D341Med (cell line): Measurements from ENCODE around the gene PIAS2.
"Not testable (repeated sequence)": the region's sequence is repeated elsewhere in the genome, so short reads cannot be mapped to it uniquely, and the experiment has no call there.

ENCODE experiments used
- DNase-seq: peaks from one replicate; pipeline ENCODE4 v3.0.0; 2012; ENCODE audit warnings: low spot score

PIAS2 gene

GRCh38 chr18:46832422-46832821, 84.9 kb downstream of the PIAS2 start:
- not testable (repeated sequence) for DNase-seq

GRCh38 chr18:46831434-46831833, 85.9 kb downstream of the PIAS2 start:
- DNase-seq: no peak

DNA sequence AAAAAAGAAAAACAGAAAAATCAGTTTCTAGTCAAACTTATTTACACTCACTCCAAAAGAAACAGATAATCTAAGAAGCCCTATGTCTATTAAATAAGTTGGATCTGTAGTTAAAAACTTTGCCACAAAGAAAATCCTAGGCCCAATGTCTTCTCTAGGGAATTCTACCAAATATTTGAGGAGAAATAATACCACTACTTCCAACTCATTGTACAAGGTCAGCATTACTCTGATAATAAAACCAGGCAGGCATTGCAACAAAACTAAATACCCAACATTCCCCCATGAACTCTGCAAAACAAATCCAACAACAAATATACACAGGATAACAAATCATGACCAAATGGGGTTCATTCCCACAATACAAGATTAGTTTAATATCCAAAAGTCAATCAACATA, 86.7 kb downstream of the PIAS2 start:
- DNase-seq: no peak

GRCh38 chr18:46829947-46830346, 87.4 kb downstream of the PIAS2 start:
- no peak for DNase-seq

DNA sequence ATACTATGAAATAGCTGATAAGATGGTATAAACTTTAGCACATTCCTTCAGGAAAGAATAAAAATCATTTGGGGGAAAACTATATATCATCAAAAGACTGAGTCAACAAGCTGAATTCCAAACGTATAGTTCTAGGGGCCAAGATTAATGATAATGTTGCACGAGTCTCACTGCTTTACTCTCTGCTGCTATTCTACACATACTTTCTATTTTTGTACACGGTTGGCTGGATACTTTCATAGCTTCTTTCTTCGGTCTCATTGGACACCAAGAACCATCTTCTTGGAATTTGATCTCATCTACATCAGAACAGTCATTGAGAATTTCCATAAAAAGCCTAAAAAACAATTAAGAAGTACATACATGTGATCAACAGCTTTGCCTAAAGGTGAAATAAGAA, 87.8 kb downstream of the PIAS2 start:
- DNase-seq: no peak

DNA sequence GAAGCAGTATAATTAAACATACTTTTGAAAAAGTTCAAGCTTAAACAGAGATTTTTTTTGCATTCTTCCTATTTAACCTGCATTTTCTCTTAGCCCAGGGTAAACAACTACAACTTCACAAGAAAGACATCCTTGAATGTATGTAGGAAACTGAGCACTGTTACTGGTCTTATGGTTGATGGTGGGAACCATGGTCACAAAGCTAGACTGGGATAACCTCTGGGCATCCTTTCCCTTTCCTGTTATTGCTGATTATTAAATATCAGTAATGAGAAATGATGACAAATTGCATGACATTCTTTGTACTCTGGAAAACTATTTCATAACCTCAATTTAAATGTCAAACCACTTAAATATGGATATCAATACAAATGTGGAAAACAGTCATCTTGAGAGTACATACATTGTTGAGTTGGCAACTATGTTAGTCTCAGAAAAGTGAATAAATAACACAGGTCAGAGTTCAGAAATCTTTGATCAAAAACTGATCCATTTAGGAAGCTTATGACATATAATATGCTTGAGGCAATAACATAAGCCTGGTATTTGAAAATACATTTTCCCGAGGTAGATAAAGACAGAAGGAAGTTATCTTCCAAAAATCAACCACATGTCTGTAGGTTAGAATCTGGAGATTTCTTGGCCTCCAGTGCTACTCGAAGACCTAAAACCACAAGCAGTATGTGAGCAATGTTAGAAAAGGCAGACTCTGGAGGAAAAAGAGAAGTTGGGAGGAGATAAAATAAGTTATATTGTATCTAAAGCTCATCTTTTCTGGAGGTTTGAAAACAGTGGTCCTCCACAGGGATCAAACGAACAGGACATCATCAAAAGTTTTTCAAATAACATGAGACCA, 95.2 kb downstream of the PIAS2 start:
- DNase-seq: no peak

DNA sequence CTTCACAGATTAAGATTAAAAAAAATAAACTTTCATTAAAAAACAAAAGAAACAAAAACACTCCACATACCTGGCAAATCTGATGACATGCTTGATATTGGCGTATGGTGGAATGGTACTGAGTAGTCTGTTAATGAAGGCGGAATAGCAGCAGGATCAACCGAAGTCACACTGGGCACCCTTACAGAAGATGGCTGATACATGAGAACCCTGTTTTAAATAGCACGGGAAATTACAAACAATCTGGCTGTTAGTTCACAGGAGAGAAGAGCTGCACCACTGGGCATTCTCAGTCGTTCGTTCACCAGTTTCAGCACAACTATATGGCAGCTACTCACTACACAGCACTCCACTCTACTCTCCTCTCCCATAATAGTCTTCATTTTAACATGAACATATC, 96.4 kb downstream of the PIAS2 start:
- no peak for DNase-seq

DNA sequence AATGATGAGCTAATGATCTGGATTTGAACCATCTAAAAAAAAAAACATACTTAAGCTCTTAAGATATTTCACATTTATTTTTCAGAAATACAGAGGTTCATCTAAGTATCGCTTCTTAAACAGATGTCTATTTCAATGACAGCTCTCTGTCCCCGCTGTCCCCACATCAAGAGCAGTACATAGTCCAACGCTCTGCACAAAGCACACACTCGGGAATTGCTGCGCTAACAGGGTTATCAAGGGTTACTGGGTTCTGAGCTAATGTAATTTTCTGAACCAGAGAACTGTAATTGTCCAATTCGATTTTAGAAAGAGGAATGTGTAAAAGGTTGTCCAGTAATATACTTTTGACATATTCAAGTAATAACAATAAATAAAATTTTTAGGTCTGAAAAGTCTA, 101.6 kb downstream of the PIAS2 start:
- no peak for DNase-seq

- DNase-seq: no peak
Measured at GRCh38 chr18:46814399-46814798, 102.9 kb downstream of the PIAS2 start.

DNA sequence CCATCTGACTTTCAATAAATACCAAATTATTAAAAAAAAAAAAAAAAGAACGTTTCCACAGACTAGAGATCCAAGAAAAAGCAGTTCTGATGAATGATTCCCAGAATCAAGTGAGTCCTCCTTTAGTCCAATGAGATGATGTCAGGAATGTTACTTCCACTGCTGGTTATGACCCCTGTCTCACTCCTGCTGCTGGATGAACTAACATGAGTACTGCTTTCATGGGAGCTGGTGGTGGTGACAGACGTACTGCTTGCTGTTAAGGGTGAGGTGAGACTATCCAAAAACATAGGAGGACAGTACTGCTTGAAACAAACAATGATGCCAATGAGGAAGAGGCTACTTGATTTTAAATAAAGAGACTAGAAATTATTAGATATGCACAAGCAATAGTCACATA, 105.0 kb downstream of the PIAS2 start:
- DNase-seq: no peak

DNA sequence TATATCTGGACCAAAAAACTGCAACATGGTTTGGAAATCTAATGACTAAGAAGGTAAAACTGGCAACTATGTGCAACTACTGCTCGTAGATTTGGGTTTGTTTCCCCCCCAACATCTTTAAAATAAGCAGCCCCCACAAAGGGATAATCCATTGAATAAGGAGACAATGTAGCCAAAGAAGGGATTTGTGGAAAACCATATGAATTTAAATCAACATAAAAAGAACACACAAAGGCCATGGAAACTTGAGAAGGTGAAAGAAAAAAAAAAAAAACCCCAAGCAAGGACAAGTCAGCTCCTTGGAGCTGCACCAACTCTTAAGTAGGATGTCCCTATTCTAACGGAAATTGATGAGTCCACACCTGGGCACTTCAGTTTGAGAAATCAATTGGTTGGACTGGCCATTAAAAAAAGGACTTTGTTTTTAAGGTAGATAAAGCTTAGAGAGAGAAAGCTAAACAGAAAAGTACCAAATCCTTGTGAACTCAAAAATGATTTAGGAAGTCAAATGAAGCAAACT, 106.8 kb downstream of the PIAS2 start:
- DNase-seq: no peak

DNA sequence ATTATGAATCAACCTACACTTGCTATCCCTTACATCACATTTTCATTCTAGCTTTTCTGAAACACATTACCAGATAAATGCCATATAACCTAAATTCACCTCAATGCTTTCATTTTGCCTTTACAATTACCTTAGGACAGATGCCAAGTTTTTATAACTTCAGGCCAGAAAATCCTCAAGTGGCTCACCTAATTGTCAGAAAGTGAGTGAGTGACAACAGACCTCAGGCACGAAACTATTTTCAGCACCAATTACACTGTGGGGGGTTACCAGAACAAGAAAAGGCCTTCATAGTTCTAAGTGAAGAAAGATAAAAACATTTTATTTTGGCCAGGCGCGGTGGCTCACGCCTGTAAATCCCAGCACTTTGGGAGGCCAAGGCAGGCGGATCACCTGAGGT, 108.2 kb downstream of the PIAS2 start:
- no peak for DNase-seq

- DNase-seq: not testable (repeated sequence)
Measured at GRCh38 chr18:46795945-46796344, 121.4 kb downstream of the PIAS2 start.

- DNase-seq: peak; percentile 46
Measured at GRCh38 chr18:46794607-46795006, 122.7 kb downstream of the PIAS2 start.

- peak; percentile 86 for DNase-seq
Measured at GRCh38 chr18:46793565-46793964, 123.7 kb downstream of the PIAS2 start.

DNA sequence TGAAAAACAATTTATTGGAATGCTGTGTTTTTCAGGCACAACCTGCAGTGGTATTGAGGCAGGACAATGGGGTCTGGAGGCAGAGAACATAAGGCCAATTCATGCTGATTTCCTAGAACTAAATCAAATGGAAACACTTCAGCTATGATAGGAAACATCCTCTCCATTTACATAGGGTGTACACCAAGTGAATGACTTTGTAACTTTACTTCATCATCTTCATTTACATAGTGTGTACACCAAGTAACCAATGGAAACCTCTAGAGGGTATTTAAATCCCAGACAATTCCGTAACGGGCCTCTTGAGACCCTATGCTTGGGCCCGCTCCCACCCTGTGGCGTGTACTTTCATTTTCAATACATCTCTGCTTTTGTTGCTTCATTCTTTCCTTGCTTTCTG, 128.2 kb downstream of the PIAS2 start:
- DNase-seq: no peak

DNA sequence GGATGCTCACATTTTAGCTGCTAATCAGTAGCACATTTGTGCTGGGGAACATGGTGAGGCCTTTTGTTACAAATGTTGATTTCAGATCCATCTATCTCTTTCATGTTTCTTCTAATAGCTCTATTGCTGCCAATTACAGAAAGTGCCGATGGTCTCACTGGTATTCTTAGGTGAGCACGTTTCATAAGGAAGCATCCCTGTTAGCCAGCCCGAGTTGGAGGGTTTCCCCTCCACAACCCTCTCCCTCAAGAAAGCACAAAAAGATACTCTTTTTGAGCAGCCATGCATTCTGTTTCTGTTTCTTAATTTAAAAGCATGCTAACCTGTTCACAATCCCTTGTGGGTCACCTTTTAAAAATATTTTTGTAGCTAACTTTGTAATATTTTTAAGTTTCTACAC, 129.6 kb downstream of the PIAS2 start:
- DNase-seq: no peak

DNA sequence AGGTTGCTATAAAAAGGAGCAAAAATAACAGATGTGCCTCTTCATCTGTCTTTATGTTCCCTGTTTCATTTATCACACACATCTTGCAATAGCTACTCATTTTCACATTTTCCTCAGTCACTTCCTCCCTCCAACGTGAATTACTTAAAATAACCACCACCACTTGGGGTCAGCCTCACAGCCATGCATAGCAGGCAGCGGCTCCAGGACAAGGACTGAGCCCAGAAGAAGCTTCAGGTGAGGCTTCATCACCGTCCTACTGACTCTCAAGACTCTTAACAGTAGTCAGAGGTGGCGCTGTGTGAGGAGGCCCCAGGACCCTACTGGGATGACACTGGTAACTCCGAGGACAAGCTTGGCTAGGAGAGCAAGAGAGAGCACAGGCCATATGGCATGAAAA, 144.9 kb downstream of the PIAS2 start:
- no peak for DNase-seq

DNA sequence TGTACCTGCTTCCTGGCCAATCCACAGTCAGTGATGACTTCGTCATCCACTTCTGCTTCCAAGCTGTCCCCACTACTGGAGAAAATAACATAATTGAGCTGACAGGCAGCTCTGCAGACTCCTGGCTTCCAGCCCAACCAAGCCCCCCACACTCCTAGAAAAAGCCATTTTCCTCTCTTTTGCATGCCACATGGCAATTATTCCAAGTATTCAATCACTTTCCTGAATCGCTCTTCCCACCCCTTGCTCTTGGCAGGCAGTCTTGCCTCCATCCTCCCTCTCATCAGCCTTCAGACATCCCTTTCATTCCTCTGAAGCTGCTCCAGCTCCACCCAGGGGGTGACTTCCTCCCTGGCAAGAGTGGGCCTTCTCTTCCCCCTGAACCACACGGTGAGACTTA, 146.2 kb downstream of the PIAS2 start:
- DNase-seq: no peak

DNA sequence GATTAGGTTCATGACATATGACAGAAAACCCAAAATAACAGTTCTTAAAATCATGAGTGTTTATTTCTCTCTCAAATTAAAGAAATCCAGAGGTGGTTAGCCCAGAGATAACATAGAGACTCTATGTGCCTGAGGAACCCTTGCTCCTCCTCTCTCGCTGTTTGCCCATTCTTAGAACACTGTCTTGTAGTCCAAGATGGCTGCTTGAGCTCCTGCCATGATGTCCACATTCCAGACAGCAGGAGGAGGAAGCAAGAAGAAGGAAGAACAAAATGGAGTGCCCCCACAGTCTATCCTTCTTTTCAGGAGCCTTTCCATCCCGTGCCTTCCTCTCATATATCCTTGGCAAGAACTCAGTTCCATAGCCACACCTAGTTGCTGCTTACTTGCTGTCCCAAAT, 146.6 kb downstream of the PIAS2 start:
- DNase-seq: no peak

DNA sequence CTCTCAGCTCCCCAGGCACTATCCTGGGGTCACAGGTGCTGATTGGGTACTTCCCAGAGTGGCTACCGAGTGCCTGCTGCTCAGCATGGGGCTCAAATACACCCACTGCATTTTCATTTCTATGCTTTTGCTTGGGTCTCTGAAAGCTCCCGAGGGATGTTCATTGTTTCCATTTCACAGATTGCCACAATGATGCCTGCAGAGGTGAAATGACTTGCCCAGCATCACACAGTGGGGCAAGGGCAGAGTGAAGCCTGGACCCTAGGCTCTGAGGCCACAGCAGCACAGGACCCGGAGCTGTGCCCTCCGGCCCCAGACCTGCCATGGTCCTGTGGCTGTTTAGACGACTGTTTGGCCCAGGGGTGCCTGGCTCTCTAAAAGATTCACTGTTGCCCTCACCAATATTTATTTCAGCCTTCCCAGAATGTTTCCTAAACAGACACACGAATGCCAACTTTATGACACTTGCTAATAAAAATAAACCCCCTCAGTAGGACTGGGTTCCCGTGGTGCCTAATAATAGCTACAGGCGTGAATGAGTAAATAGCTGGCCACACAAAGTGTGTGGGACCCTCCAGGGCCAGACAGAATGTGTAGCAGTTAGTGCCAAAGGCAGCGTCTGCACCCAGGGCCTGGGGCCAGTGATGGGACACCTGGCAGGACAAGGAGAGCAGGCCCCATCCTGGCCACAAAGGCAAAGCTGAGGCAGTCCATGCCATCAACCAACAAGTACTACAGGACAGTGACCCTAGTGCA, 149.0 kb downstream of the PIAS2 start:
- no peak for DNase-seq

DNA sequence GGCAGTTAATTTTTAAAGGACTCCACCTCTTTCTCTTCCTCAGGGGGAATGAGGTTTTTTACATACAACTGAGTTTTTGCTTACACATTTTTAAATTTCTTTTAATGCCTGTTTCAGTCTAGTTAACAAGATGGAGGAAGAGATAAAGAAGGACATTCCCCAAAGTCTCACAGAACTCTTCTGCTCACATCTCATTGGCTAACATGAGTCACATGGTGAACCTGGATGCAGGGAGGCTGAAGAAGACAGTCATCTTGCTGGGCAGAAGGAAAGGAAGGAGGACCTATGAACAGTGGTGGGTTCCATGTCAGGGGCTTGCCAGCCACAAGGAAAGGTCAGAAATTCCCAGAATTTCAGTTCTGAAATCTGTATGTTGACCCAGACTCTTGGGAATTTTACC, 150.1 kb downstream of the PIAS2 start:
- no peak for DNase-seq

GRCh38 chr18:46764586-46764985, 152.7 kb downstream of the PIAS2 start:
- DNase-seq: no peak
